Measurements from ENCODE around the gene IGFLR1. TPM values are rescaled to one million over a fixed set of nuclear protein-coding genes. Genes with fewer than 3 reads are reported as not detected.

The IGFLR1 gene
- total and polyA plus RNA-seq, 2 of the 4 experiments (the other 2 are of a cell fraction): 0.72 to 2.7 TPM

- H2AK5ac ChIP-seq (ENCODE audit: low read depth, low read length): no peak overlapping the region
- peak; percentile 99 for ATAC-seq (ENCODE audit: low read depth)
- intact Hi-C loops (cut with micrococcal nuclease): loop anchor here (1.0 kb wide), 1 partner anchor 23 kb away; no protein-coding TSS in a partner anchor
- H4K20me1 ChIP-seq (ENCODE audit: insufficient read depth, low read length): no peaks in the 10 kb centered on the region
- WGBS, 2 experiments (ENCODE audit: extremely low coverage in 2 of 2, insufficient read length in 1 of 2): 43% methylated on average over 1 of the region's 8 CpGs; no CpG with 5 or more reads in 1 of the 2 experiments
- H3K4me3 ChIP-seq (ENCODE audit: insufficient read depth, low read depth, low read length): no peak overlapping the region
- H3K18ac ChIP-seq (ENCODE audit: low read depth, low read length): no peak overlapping the region
- no peak overlapping the region for H3K27ac ChIP-seq (ENCODE audit: insufficient read depth, low read length)
- ChIA-PET POLR2A (ENCODE audit: unreplicated experiment) (interaction anchor here (0.6 kb wide), 1 partner anchor 427 kb away, joined by 4 read pairs; no protein-coding TSS in a partner anchor), CTCF (interaction anchor here (0.7 kb wide), 1 partner anchor 13 kb away, joined by 3 read pairs; no protein-coding TSS in a partner anchor)
- H3K79me1 ChIP-seq (ENCODE audit: low read depth in 1 of 2, low read length in 2 of 2): no peaks in the 10 kb centered on the region
- H3K9me1 ChIP-seq (ENCODE audit: insufficient read depth, low read length): no peaks in the 10 kb centered on the region
- H3K56ac ChIP-seq (ENCODE audit: extremely low read depth, insufficient read depth, low read length): no peak overlapping the region
- H2AK9ac ChIP-seq (replicated peaks; ENCODE audit: low read depth, low read length, poor library complexity): no peak overlapping the region
- dilution Hi-C loops (cut with HindIII; ENCODE audit: low sequenced_read_pairs, unreplicated experiment): no loop called here
- H3K4me2 ChIP-seq (ENCODE audit: low read depth, low read length): no peak overlapping the region
- H3K27me3 ChIP-seq (ENCODE audit: control insufficient read depth, insufficient read depth, low read length): peaks cover 2% of the 10 kb centered on the region; the same call in 1 of the 2 replicates
- H3K4me1 ChIP-seq (ENCODE audit: control insufficient read depth, insufficient read depth, low read length): peaks cover 3% of the 10 kb centered on the region; the same call in 1 of the 2 replicates
- no peak overlapping the region for H2BK5ac ChIP-seq (ENCODE audit: low read depth, low read length, poor library complexity, severe bottlenecking)
- H2BK15ac ChIP-seq (ENCODE audit: low read depth, low read length): no peak overlapping the region
- H3K9ac ChIP-seq (ENCODE audit: low read depth, low read length): no peak overlapping the region
- in situ Hi-C loops (cut with MboI; ENCODE audit: low sequenced_read_pairs): no loop called here
- H2BK120ac ChIP-seq (ENCODE audit: low read depth, low read length): no peak overlapping the region
- H3K9me3 ChIP-seq (ENCODE audit: control insufficient read depth, insufficient read depth, low read length): no peaks in the 10 kb centered on the region
- H4K91ac ChIP-seq (ENCODE audit: insufficient read depth, low read depth, low read length): no peak overlapping the region
- no peak overlapping the region for H3K14ac ChIP-seq (replicated peaks; ENCODE audit: low read depth, low read length)
- H4K5ac ChIP-seq (ENCODE audit: low read depth, low read length): no peak overlapping the region
- H3K23ac ChIP-seq (ENCODE audit: low read depth, low read length): no peak overlapping the region
- no peak overlapping the region for H2BK20ac ChIP-seq (ENCODE audit: low read depth, low read length)
- BruUV-seq (replicated peaks): no TSS peak
- peak; percentile 76 for DNase-seq
- no peak overlapping the region for H4K8ac ChIP-seq (ENCODE audit: low read depth in 2 of 2, low read length in 2 of 2)
- no peaks in the 10 kb centered on the region for H3K36me3 ChIP-seq (ENCODE audit: control insufficient read depth, insufficient read depth, low read length)
- peak overlapping the region; percentile 69 for H2AFZ ChIP-seq (replicated peaks; ENCODE audit: low read length, poor library complexity)
- H3K4ac ChIP-seq (ENCODE audit: low read depth, low read length): no peak overlapping the region
- TF ChIP-seq CTCF (conservative IDR thresholded peaks at IDR 0.05; ENCODE audit: low read depth, low read length): peak; percentile 99
- TF ChIP-seq SMC3 (IDR thresholded peaks at IDR 0.05; ENCODE audit: low read depth, low read length): peak; percentile 85
- TF ChIP-seq MAZ (IDR thresholded peaks at IDR 0.05; ENCODE audit: borderline replicate concordance, low read depth, low read length): peak; percentile 81; the same call in 1 of the 2 replicates
- no peak for TF ChIP-seq CEBPB (IDR thresholded peaks at IDR 0.05; ENCODE audit: low read depth, low read length)
- TF ChIP-seq, protein P1, sequence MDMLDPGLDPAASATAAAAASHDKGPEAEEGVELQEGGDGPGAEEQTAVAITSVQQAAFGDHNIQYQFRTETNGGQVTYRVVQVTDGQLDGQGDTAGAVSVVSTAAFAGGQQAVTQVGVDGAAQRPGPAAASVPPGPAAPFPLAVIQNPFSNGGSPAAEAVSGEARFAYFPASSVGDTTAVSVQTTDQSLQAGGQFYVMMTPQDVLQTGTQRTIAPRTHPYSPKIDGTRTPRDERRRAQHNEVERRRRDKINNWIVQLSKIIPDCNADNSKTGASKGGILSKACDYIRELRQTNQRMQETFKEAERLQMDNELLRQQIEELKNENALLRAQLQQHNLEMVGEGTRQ (IDR thresholded peaks at IDR 0.05; ENCODE audit: low read depth, low read length): no peak
- no peak for TF ChIP-seq NFE2L2 (IDR thresholded peaks at IDR 0.05; ENCODE audit: low read depth, low read length)
- TF ChIP-seq RAD21 (IDR thresholded peaks at IDR 0.05; ENCODE audit: low read length): peak; percentile 93
These were observed 48.2 kb downstream of the IGFLR1 start for GRCh38 chr19:35693835-35694599.
